Testis (tissue), 2 donors: ENCODE data around the gene HCFC1R1.

Experiments used
- POLR2A ChIP-seq: fragments of 450-650 bp; IDR thresholded peaks from one replicate; pipeline ENCODE4 v1.6.1; 2017; ENCODE audit warnings: antibody characterized with exemption, mild to moderate bottlenecking, moderate library complexity
- TF ChIP-seq, protein P1 (sequence below), 3 experiments: fragments of 450-650 bp in 2 of 3; fragments of 200-600 bp in 1 of 3; sonication (generic) in 1 of 3; IDR thresholded peaks; one replicate each; pipeline ENCODE4 v1.5.1; 2016 to 2019; ENCODE audit warnings: antibody characterized with exemption in 3 of 3, mild to moderate bottlenecking in 2 of 3, moderate library complexity in 1 of 3

DNA sequence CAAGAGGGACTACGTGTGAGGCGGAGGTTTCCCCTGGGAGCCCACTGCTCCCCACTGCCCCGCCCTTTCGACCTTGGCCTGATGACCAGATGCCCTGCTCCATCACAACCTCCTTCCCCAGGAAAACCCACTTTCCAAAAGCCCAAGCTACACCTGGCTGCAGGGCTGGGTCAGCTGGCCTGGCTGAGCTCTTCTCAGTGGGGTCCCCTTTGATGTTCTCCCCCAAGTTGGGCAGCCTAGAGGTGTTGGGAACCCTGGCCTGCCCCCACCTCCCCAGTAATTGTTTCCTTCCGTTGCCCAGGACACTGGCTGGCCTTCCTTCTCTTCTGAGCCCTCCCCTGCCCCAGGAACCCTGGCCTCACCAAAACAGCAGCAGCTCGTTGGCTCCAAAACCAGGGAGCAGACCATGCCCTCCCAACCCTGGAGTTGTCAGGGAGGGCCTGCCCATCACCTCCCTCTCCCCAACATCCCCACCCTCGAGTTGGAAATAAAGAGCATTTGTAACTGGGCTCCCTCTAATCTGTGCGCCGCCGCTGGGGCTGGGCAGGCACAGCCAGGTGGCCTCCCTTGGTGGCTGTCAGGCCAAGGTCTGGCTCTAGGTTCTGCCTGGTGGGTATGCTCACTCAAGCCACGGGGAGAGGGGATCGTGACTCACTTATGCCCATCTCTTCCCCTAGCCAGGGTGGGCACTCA is 9.6 kb downstream of the HCFC1R1 start:
- TF ChIP-seq, protein P1, sequence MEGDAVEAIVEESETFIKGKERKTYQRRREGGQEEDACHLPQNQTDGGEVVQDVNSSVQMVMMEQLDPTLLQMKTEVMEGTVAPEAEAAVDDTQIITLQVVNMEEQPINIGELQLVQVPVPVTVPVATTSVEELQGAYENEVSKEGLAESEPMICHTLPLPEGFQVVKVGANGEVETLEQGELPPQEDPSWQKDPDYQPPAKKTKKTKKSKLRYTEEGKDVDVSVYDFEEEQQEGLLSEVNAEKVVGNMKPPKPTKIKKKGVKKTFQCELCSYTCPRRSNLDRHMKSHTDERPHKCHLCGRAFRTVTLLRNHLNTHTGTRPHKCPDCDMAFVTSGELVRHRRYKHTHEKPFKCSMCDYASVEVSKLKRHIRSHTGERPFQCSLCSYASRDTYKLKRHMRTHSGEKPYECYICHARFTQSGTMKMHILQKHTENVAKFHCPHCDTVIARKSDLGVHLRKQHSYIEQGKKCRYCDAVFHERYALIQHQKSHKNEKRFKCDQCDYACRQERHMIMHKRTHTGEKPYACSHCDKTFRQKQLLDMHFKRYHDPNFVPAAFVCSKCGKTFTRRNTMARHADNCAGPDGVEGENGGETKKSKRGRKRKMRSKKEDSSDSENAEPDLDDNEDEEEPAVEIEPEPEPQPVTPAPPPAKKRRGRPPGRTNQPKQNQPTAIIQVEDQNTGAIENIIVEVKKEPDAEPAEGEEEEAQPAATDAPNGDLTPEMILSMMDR (IDR thresholded peaks at IDR 0.05), result no peak
- no peak for TF ChIP-seq POLR2A
